Esophagus squamous epithelium (tissue), 5 donors: ENCODE measurements around the gene SLC66A3. TPM values are rescaled to one million over a fixed set of nuclear protein-coding genes. Genes with fewer than 3 reads are reported as not detected.

Experiments used
- DNase-seq: peaks from one replicate; lab custom pipeline; 2025; lab: John Stamatoyannopoulos, UW
- H3K27ac ChIP-seq, 4 donors: fragments of 200-600 bp; sonication (generic); one replicate each; pipeline ENCODE4 v1.5.1; 2016 to 2019; ENCODE audit warnings: mild to moderate bottlenecking in 1 of 4
- H3K27me3 ChIP-seq, 4 donors: fragments of 200-600 bp; sonication (generic); 1 replicate in 3 of 4; 2 replicates in 1 of 4; pipeline versions ENCODE4 v1.5.1 to v1.6.0; 2017 to 2021; ENCODE audit warnings: antibody characterized with exemption in 1 of 4
- H3K36me3 ChIP-seq, 3 donors: fragments of 200-600 bp; sonication (generic); one replicate each; pipeline ENCODE4 v1.5.1; 2016 to 2019
- H3K4me1 ChIP-seq, 3 donors: fragments of 200-600 bp; sonication (generic); one replicate each; pipeline ENCODE4 v1.5.1; 2017 to 2019
- H3K4me3 ChIP-seq, 4 donors: fragments of 200-600 bp; sonication (generic); 1 replicate in 3 of 4; 2 replicates in 1 of 4; pipeline ENCODE4 v1.5.1; 2016 to 2019; ENCODE audit warnings: mild to moderate bottlenecking in 2 of 4, moderate library complexity in 1 of 4
- H3K9me3 ChIP-seq, 3 donors: fragments of 200-600 bp; sonication (generic); one replicate each; pipeline ENCODE4 v1.5.1; 2016 to 2019
- POLR2A ChIP-seq, 4 donors: fragments of 450-650 bp; IDR thresholded peaks; one replicate each; pipeline ENCODE4 v1.6.1; 2017; ENCODE audit warnings: antibody characterized with exemption in 4 of 4, mild to moderate bottlenecking in 4 of 4, moderate library complexity in 3 of 4
- WGBS, 2 donors: methylation state at CpG; one replicate each; pipeline ENCODE4 v1.1.5; 2018; 5-methylcytosine and 5-hydroxymethylcytosine counted together
- intact Hi-C: fragments of 100-400 bp; cut with DNase I; formaldehyde crosslinking; loops from one replicate; pipeline ENCODE4 v1.15.0; 2022
- total RNA-seq, 4 donors: library from RNA; depleted of rRNA; stranded (reverse); fragments of >200 nt; gene quantifications; one replicate each; pipeline ENCODE4 v1.1.0, GENCODE V29; 2016
- TF ChIP-seq, protein P1 (sequence below), 6 experiments: fragments of 450-650 bp in 4 of 6; fragments of 200-600 bp in 2 of 6; sonication (generic) in 2 of 6; IDR thresholded peaks; one replicate each; pipeline ENCODE4 v1.5.1; 2016 to 2019; ENCODE audit warnings: antibody characterized with exemption in 6 of 6, mild to moderate bottlenecking in 4 of 6, moderate library complexity in 4 of 6
- donor health status: DM: yes; HTN: yes; CAD: no.

Gene SLC66A3
- total RNA-seq, 4 donors from 2014 or later: 15.6 to 27.8 (median 20.2) TPM

DNA sequence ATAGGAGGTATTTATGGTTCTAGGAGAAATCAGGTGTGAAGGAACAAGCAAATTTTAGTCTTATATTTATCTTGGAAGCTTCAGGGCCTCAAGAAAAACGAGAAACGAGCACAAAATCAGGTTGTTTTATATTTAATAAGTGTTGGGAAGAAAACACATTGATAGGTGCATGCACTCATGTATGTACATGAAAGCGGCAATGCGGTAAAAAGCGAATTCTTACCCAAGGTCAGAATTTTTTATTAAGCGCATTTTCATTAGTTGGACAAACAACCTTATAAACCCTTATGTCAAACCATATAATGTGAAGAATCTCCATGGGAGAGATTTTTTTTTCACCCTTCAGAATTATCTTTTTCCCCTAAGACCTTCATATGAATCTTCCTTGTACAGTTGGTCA, 25.4 kb downstream of the SLC66A3 start:
- Histone ChIP-seq H3K27ac (no peak overlapping the region), H3K36me3 (peaks cover 0 to 54% (median 6%) of the 10 kb centered on the region in 3 donors), H3K4me3 (no peak overlapping the region), H3K27me3 (no peaks in the 10 kb centered on the region), H3K9me3 (no peaks in the 10 kb centered on the region), H3K4me1 (peaks cover 0 to 13% (median 0%) of the 10 kb centered on the region in 3 donors)
- TF ChIP-seq, protein P1, sequence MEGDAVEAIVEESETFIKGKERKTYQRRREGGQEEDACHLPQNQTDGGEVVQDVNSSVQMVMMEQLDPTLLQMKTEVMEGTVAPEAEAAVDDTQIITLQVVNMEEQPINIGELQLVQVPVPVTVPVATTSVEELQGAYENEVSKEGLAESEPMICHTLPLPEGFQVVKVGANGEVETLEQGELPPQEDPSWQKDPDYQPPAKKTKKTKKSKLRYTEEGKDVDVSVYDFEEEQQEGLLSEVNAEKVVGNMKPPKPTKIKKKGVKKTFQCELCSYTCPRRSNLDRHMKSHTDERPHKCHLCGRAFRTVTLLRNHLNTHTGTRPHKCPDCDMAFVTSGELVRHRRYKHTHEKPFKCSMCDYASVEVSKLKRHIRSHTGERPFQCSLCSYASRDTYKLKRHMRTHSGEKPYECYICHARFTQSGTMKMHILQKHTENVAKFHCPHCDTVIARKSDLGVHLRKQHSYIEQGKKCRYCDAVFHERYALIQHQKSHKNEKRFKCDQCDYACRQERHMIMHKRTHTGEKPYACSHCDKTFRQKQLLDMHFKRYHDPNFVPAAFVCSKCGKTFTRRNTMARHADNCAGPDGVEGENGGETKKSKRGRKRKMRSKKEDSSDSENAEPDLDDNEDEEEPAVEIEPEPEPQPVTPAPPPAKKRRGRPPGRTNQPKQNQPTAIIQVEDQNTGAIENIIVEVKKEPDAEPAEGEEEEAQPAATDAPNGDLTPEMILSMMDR (IDR thresholded peaks at IDR 0.05): no peak
- no peak for TF ChIP-seq POLR2A (IDR thresholded peaks at IDR 0.05)
- no peak for DNase-seq
- 87% methylated on average over 6 of the region's 6 CpGs for WGBS, 2 donors
- intact Hi-C loops: no loop called here

DNA sequence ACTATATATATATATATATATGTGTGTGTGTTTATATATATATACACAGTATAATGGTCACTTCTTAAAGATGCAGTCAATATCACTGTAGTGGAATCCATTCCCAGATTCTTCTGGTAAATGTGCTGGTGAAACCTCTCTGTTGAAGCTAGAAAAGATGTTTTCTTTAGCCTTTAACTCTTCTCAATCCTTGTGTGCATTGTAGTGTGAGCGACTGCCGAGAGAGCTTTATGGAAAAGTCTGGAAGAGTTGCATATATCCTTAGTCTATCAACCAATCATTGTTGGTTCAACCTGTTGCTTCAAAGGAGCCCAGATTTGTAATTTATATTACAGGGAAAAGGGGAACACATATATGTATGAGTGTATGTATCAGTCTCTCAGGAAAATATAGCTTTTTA, 27.7 kb downstream of the SLC66A3 start:
- Histone ChIP-seq H3K27ac (no peak overlapping the region), H3K36me3 (peaks cover 0 to 50% (median 6%) of the 10 kb centered on the region in 3 donors), H3K4me3 (no peak overlapping the region), H3K9me3 (no peaks in the 10 kb centered on the region), H3K4me1 (peaks cover 0 to 6% (median 0%) of the 10 kb centered on the region in 3 donors), H3K27me3 (no peaks in the 10 kb centered on the region)
- TF ChIP-seq, protein P1 (IDR thresholded peaks at IDR 0.05): no peak
- no peak for TF ChIP-seq POLR2A (IDR thresholded peaks at IDR 0.05)
- no peak for DNase-seq
- intact Hi-C loops: no loop called here
- 87 to 90% methylated on average over 2 of the region's 2 CpGs for WGBS, 2 donors

DNA sequence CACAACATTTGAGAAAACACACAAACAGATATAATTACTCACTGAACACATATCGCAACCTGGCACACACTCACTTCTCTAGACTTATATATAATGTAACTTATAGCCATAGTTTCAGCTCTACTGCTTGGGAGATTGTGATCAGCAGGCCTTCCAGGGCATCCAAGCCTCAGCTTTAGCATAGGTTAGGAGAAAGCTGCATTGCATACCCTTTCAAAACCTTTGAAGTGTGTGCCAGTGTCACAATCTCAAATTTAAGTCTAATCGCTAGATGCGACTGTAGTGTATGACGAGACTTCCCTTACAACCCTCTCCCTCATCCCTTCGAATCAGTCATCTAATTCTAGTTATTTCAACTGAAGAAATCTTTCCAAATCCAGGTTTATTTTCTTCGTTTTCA, 30.9 kb downstream of the SLC66A3 start:
- no peak for TF ChIP-seq POLR2A (IDR thresholded peaks at IDR 0.05)
- TF ChIP-seq, protein P1 (IDR thresholded peaks at IDR 0.05): no peak
- Histone ChIP-seq H3K4me1 (no peaks in the 10 kb centered on the region), H3K4me3 (no peak overlapping the region), H3K9me3 (no peaks in the 10 kb centered on the region), H3K27me3 (no peaks in the 10 kb centered on the region), H3K36me3 (peaks cover 0 to 63% (median 10%) of the 10 kb centered on the region in 3 donors), H3K27ac (no peak overlapping the region)
- no peak for DNase-seq
- WGBS, 2 donors: 95% methylated on average over 6 of the region's 6 CpGs
- intact Hi-C loops: no loop called here

DNA sequence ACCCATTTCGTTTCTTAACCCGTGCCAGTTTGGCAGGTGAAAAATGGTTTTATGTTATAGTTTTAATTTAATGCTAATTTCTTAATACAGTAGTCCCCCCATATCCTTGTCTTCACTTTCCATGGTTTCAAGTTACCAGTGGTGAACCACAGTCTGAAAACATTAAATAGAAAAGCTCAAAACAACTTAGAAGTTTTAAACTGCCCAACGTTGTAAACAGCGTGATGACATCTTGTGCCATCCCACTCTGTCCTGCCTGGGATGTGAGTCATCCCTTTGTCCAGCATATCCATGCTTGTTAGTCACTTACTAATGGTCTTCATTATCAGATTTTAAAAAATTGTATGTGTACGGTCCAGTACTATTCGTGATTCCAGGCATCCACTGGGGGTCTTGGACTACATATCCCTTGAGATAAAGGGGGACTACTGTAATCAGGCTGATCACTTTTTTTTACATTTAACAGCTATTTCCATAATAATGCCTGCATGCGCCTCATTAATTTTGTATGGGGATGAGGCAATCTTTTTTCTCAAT, 31.9 kb downstream of the SLC66A3 start:
- intact Hi-C loops: no loop called here
- DNase-seq: no peak
- 79 to 82% methylated on average over 7 of the region's 7 CpGs for WGBS, 2 donors
- no peak overlapping the region for H3K4me3 ChIP-seq
- peaks cover 0 to 63% (median 14%) of the 10 kb centered on the region in 3 donors for H3K36me3 ChIP-seq
- H3K4me1 ChIP-seq: peaks cover 0 to 1% (median 0%) of the 10 kb centered on the region in 3 donors
- no peaks in the 10 kb centered on the region for H3K9me3 ChIP-seq
- no peaks in the 10 kb centered on the region for H3K27me3 ChIP-seq
- no peak for TF ChIP-seq POLR2A (IDR thresholded peaks at IDR 0.05)
- TF ChIP-seq, protein P1 (IDR thresholded peaks at IDR 0.05): no peak
- H3K27ac ChIP-seq: no peak overlapping the region

DNA sequence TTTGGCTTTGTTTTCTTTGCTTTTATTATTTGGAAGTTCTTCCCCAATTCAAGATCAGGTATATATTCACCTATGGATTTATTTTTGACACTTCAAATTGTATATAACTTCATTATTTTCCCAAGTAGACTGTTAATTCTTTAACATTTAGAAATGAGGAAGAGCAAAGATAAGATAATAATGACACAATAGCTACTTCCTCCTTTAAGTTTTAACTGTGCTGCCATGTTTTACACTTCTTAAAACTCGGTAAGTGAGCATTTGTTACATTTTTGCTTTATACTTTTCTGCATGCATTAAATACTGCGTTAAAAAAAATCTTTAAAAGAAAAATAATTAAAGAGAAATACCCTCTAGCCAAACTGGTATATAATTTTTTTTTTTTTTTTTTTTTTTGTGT, 32.5 kb downstream of the SLC66A3 start:
- H3K27me3 ChIP-seq: no peaks in the 10 kb centered on the region
- no peak for TF ChIP-seq POLR2A (IDR thresholded peaks at IDR 0.05)
- H3K4me1 ChIP-seq: peaks cover 0 to 4% (median 0%) of the 10 kb centered on the region in 3 donors
- intact Hi-C loops: no loop called here
- H3K4me3 ChIP-seq: no peak overlapping the region
- H3K36me3 ChIP-seq: peaks cover 0 to 63% (median 14%) of the 10 kb centered on the region in 3 donors
- DNase-seq: no peak
- 86% methylated on average over 2 of the region's 2 CpGs for WGBS, 2 donors
- no peaks in the 10 kb centered on the region for H3K9me3 ChIP-seq
- no peak overlapping the region for H3K27ac ChIP-seq
